ENCODE data around the gene UBA1.

UBA1 gene

GRCh38 chrX:47212381-47213293 lies 19.0 kb downstream of the UBA1 start:
- H3K4me1 ChIP-seq (ENCODE audit: control insufficient read depth, insufficient read depth, low read length): no peaks in the 10 kb centered on the region
- DNase-seq (ENCODE audit: low read depth, low spot score): no peak
- no CpG with 5 or more reads among the region's 12 CpGs for WGBS (ENCODE audit: insufficient coverage, insufficient read length)
- H3K36me3 ChIP-seq (ENCODE audit: control insufficient read depth, insufficient read depth, low read length): peaks cover 53% of the 10 kb centered on the region
- no peaks in the 10 kb centered on the region for H3K27me3 ChIP-seq (ENCODE audit: control insufficient read depth, insufficient read depth, low read length)
- H3K4me3 ChIP-seq (ENCODE audit: low read length): no peak overlapping the region
- H3K27ac ChIP-seq (ENCODE audit: low read length): no peak overlapping the region
- H3K9me3 ChIP-seq (ENCODE audit: control insufficient read depth, insufficient read depth, low read length): no peaks in the 10 kb centered on the region

- Histone ChIP-seq H3K36me3 (ENCODE audit: control insufficient read depth, insufficient read depth, low read length) (peaks cover 43% of the 10 kb centered on the region), H3K4me3 (ENCODE audit: low read length) (no peak overlapping the region), H3K4me1 (ENCODE audit: control insufficient read depth, insufficient read depth, low read length) (peaks cover 1% of the 10 kb centered on the region; the same call in 1 of the 2 replicates), H3K9me3 (ENCODE audit: control insufficient read depth, insufficient read depth, low read length) (no peaks in the 10 kb centered on the region), H3K27ac (ENCODE audit: low read length) (no peak overlapping the region), H3K27me3 (ENCODE audit: control insufficient read depth, insufficient read depth, low read length) (no peaks in the 10 kb centered on the region)
- DNase-seq (ENCODE audit: low read depth, low spot score): no peak
- no CpG with 5 or more reads among the region's 20 CpGs for WGBS (ENCODE audit: insufficient coverage, insufficient read length)
Measured at GRCh38 chrX:47214435-47215077, 20.9 kb downstream of the UBA1 start.

- no CpG with 5 or more reads among the region's 12 CpGs for WGBS (ENCODE audit: insufficient coverage, insufficient read length)
- H3K4me3 ChIP-seq (ENCODE audit: low read length): no peak overlapping the region
- peaks cover 36% of the 10 kb centered on the region for H3K36me3 ChIP-seq (ENCODE audit: control insufficient read depth, insufficient read depth, low read length)
- H3K27me3 ChIP-seq (ENCODE audit: control insufficient read depth, insufficient read depth, low read length): no peaks in the 10 kb centered on the region
- DNase-seq (ENCODE audit: low read depth, low spot score): no peak
- no peak overlapping the region for H3K27ac ChIP-seq (ENCODE audit: low read length)
- peaks cover 4% of the 10 kb centered on the region; the same call in 1 of the 2 replicates for H3K4me1 ChIP-seq (ENCODE audit: control insufficient read depth, insufficient read depth, low read length)
- H3K9me3 ChIP-seq (ENCODE audit: control insufficient read depth, insufficient read depth, low read length): no peaks in the 10 kb centered on the region
Measured at GRCh38 chrX:47215291-47215900, 21.8 kb downstream of the UBA1 start.

- Histone ChIP-seq H3K9me3 (ENCODE audit: control insufficient read depth, insufficient read depth, low read length) (no peaks in the 10 kb centered on the region), H3K27ac (ENCODE audit: low read length) (no peak overlapping the region), H3K4me3 (ENCODE audit: low read length) (no peak overlapping the region), H3K4me1 (ENCODE audit: control insufficient read depth, insufficient read depth, low read length) (peaks cover 4% of the 10 kb centered on the region; the same call in 1 of the 2 replicates), H3K27me3 (ENCODE audit: control insufficient read depth, insufficient read depth, low read length) (no peaks in the 10 kb centered on the region), H3K36me3 (ENCODE audit: control insufficient read depth, insufficient read depth, low read length) (peaks cover 26% of the 10 kb centered on the region)
- no CpG with 5 or more reads among the region's 8 CpGs for WGBS (ENCODE audit: insufficient coverage, insufficient read length)
- DNase-seq (ENCODE audit: low read depth, low spot score): no peak
Measured at GRCh38 chrX:47216393-47216925, 22.8 kb downstream of the UBA1 start.

- Histone ChIP-seq H3K27me3 (ENCODE audit: control insufficient read depth, insufficient read depth, low read length) (no peaks in the 10 kb centered on the region), H3K4me3 (ENCODE audit: low read length) (no peak overlapping the region; the same call in 1 of the 2 replicates), H3K4me1 (ENCODE audit: control insufficient read depth, insufficient read depth, low read length) (peaks cover 4% of the 10 kb centered on the region; the same call in 1 of the 2 replicates), H3K36me3 (ENCODE audit: control insufficient read depth, insufficient read depth, low read length) (peaks cover 25% of the 10 kb centered on the region), H3K27ac (ENCODE audit: low read length) (no peak overlapping the region), H3K9me3 (ENCODE audit: control insufficient read depth, insufficient read depth, low read length) (no peaks in the 10 kb centered on the region)
- no CpG with 5 or more reads among the region's 22 CpGs for WGBS (ENCODE audit: insufficient coverage, insufficient read length)
- no peak for DNase-seq (ENCODE audit: low read depth, low spot score)
Measured at GRCh38 chrX:47217121-47217851, 23.7 kb downstream of the UBA1 start.

GRCh38 chrX:47217852-47218279 lies 24.2 kb downstream of the UBA1 start:
- Histone ChIP-seq H3K4me1 (ENCODE audit: control insufficient read depth, insufficient read depth, low read length) (peaks cover 4% of the 10 kb centered on the region; the same call in 1 of the 2 replicates), H3K9me3 (ENCODE audit: control insufficient read depth, insufficient read depth, low read length) (no peaks in the 10 kb centered on the region), H3K4me3 (ENCODE audit: low read length) (peak overlapping the region; percentile 93; the same call in 1 of the 2 replicates), H3K27ac (ENCODE audit: low read length) (no peak overlapping the region), H3K27me3 (ENCODE audit: control insufficient read depth, insufficient read depth, low read length) (no peaks in the 10 kb centered on the region), H3K36me3 (ENCODE audit: control insufficient read depth, insufficient read depth, low read length) (peaks cover 21% of the 10 kb centered on the region)
- WGBS (ENCODE audit: insufficient coverage, insufficient read length): no CpG with 5 or more reads among the region's 31 CpGs
- DNase-seq (ENCODE audit: low read depth, low spot score): peak; percentile 77

GRCh38 chrX:47218280-47218919 lies 24.8 kb downstream of the UBA1 start, which contains the start of gene CDK16:
TSS of gene CDK16 (plus strand) at chrX:47218681. CDS start at chrX:47223558, 4,877 bp downstream.
- H3K4me3 ChIP-seq (ENCODE audit: low read length): peak within 1 kb of the TSS; percentile 93; the same call in 1 of the 2 replicates
- H3K9me3 ChIP-seq (ENCODE audit: control insufficient read depth, insufficient read depth, low read length): no peaks in the 10 kb centered on the region
- no peak for DNase-seq (ENCODE audit: low read depth, low spot score)
- no CpG with 5 or more reads among the region's 61 CpGs for WGBS (ENCODE audit: insufficient coverage, insufficient read length)
- peaks cover 24% of the 10 kb centered on the region for H3K36me3 ChIP-seq (ENCODE audit: control insufficient read depth, insufficient read depth, low read length)
- no peak within 1 kb of the TSS for H3K27ac ChIP-seq (ENCODE audit: low read length)
- peaks cover 4% of the 10 kb centered on the region; the same call in 1 of the 2 replicates for H3K4me1 ChIP-seq (ENCODE audit: control insufficient read depth, insufficient read depth, low read length)
- no peaks in the 10 kb centered on the region for H3K27me3 ChIP-seq (ENCODE audit: control insufficient read depth, insufficient read depth, low read length)

- Histone ChIP-seq H3K27ac (ENCODE audit: low read length) (no peak overlapping the region), H3K27me3 (ENCODE audit: control insufficient read depth, insufficient read depth, low read length) (no peaks in the 10 kb centered on the region), H3K4me1 (ENCODE audit: control insufficient read depth, insufficient read depth, low read length) (peaks cover 4% of the 10 kb centered on the region; the same call in 1 of the 2 replicates), H3K9me3 (ENCODE audit: control insufficient read depth, insufficient read depth, low read length) (no peaks in the 10 kb centered on the region), H3K4me3 (ENCODE audit: low read length) (peak overlapping the region; percentile 93; the same call in 1 of the 2 replicates), H3K36me3 (ENCODE audit: control insufficient read depth, insufficient read depth, low read length) (peaks cover 27% of the 10 kb centered on the region)
- DNase-seq (ENCODE audit: low read depth, low spot score): no peak
- WGBS (ENCODE audit: insufficient coverage, insufficient read length): no CpG with 5 or more reads among the region's 60 CpGs
Measured at GRCh38 chrX:47218920-47219815, 25.5 kb downstream of the UBA1 start.

GRCh38 chrX:47221756-47222155 lies 28.1 kb downstream of the UBA1 start:
- peaks cover 4% of the 10 kb centered on the region; the same call in 1 of the 2 replicates for H3K4me1 ChIP-seq (ENCODE audit: control insufficient read depth, insufficient read depth, low read length)
- H3K27ac ChIP-seq (ENCODE audit: low read length): no peak overlapping the region
- H3K4me3 ChIP-seq (ENCODE audit: low read length): no peak overlapping the region
- no peak for DNase-seq (ENCODE audit: low read depth, low spot score)
- no peaks in the 10 kb centered on the region for H3K9me3 ChIP-seq (ENCODE audit: control insufficient read depth, insufficient read depth, low read length)
- no CpG with 5 or more reads among the region's 4 CpGs for WGBS (ENCODE audit: insufficient coverage, insufficient read length)
- peaks cover 31% of the 10 kb centered on the region for H3K36me3 ChIP-seq (ENCODE audit: control insufficient read depth, insufficient read depth, low read length)
- H3K27me3 ChIP-seq (ENCODE audit: control insufficient read depth, insufficient read depth, low read length): no peaks in the 10 kb centered on the region
